ENCODE results near the gene ABO.

DNA sequence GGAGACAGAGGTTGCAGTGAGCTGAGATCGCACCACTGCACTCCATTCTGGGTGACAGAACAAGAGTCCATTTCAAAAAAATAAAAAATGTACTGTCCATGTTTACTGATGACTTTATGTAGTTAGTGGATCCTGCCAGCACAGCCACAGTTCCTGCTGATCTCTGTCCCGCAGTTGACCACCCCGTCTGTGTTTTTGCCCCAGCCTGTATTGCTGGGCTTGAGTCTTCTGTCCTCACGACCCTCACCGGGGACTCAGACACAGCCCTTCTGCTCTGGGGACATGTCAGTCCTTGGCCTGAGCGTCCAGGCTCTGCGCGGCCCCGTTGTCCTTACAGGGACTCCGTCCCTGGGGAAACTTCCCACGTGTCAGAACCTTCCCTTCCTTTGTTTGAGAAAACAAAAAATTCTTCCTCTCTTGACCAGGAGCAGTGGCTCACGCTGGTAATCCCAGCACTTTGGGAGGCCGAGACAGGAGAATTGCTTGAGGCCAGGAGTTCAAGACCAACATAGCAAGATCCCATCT lies 46.5 kb upstream of the ABO start:
- TF ChIP-seq EZH2phosphoT487 (IDR thresholded peaks at IDR 0.05; ENCODE audit: borderline replicate concordance, low read length) = no peak
- TF ChIP-seq, protein P1, sequence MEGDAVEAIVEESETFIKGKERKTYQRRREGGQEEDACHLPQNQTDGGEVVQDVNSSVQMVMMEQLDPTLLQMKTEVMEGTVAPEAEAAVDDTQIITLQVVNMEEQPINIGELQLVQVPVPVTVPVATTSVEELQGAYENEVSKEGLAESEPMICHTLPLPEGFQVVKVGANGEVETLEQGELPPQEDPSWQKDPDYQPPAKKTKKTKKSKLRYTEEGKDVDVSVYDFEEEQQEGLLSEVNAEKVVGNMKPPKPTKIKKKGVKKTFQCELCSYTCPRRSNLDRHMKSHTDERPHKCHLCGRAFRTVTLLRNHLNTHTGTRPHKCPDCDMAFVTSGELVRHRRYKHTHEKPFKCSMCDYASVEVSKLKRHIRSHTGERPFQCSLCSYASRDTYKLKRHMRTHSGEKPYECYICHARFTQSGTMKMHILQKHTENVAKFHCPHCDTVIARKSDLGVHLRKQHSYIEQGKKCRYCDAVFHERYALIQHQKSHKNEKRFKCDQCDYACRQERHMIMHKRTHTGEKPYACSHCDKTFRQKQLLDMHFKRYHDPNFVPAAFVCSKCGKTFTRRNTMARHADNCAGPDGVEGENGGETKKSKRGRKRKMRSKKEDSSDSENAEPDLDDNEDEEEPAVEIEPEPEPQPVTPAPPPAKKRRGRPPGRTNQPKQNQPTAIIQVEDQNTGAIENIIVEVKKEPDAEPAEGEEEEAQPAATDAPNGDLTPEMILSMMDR (IDR thresholded peaks at IDR 0.05; ENCODE audit: low read depth, low read length, poor library complexity, severe bottlenecking) = no peak

All from DOHH2 (cell line).